ENCODE data around the gene TNS2.

DNA sequence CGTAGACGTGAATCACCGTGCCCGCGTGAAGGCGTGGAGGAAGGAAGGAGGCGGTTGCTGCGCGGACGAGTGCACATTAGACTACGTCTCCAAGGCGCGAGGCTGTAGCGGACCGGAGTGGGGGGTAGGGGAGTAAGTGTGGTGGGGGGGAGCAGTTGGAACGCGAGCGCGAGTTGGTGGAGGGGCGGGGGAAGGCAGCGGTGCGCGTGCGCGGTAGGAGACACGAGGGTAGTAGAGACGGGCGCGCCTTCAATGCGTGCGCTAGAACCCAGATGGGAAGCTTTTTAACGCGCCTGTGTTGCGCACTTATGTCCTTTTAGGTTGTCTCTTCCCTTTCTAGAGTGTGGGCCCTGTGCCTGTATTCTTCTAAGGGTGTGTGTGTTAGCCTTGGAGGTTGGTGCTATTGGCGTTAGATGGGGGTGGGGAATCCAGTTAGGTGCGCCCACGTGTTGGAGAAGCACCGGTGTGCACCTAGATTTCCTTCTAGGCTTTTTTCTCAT, 43.0 kb upstream of the TNS2 start:
- TF ChIP-seq, protein P1, sequence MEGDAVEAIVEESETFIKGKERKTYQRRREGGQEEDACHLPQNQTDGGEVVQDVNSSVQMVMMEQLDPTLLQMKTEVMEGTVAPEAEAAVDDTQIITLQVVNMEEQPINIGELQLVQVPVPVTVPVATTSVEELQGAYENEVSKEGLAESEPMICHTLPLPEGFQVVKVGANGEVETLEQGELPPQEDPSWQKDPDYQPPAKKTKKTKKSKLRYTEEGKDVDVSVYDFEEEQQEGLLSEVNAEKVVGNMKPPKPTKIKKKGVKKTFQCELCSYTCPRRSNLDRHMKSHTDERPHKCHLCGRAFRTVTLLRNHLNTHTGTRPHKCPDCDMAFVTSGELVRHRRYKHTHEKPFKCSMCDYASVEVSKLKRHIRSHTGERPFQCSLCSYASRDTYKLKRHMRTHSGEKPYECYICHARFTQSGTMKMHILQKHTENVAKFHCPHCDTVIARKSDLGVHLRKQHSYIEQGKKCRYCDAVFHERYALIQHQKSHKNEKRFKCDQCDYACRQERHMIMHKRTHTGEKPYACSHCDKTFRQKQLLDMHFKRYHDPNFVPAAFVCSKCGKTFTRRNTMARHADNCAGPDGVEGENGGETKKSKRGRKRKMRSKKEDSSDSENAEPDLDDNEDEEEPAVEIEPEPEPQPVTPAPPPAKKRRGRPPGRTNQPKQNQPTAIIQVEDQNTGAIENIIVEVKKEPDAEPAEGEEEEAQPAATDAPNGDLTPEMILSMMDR (tag by site-specific recombination; IDR thresholded peaks at IDR 0.05) = 0 out of 2 replicates have a peak, but pooled peaks have one; percentile 8
- TF ChIP-seq ZNF76 (tag by site-specific recombination; IDR thresholded peaks at IDR 0.05; ENCODE audit: borderline replicate concordance, low read depth) = no peak; the same call in 1 of the 2 replicates
- no peak for TF ChIP-seq TCF7L2 (IDR thresholded peaks at IDR 0.05; ENCODE audit: borderline replicate concordance, low read depth, low read length)
- no peak for TF ChIP-seq ZNF792 (tag by site-specific recombination; IDR thresholded peaks at IDR 0.05)
- TF ChIP-seq SP7 (tag by site-specific recombination; IDR thresholded peaks at IDR 0.05) = peak; percentile 47; the same call in 1 of the 2 replicates
- no peak for TF ChIP-seq ZNF302 (tag by site-specific recombination; IDR thresholded peaks at IDR 0.05; ENCODE audit: low read depth)
